Globus pallidus (tissue), 1 donor: Measurements from ENCODE around the gene ATIC.

Source experiments
- DNase-seq: peaks from one replicate; pipeline ENCODE4 v3.0.0-alpha.2; 2015; ENCODE audit warnings: low spot score

The ATIC gene

GRCh38 chr2:215361211-215361875 lies 49.5 kb downstream of the ATIC start:
- no peak for DNase-seq

GRCh38 chr2:215361876-215362561 lies 50.2 kb downstream of the ATIC start:
- DNase-seq = no peak

GRCh38 chr2:215362562-215362904 lies 50.7 kb downstream of the ATIC start:
- no peak for DNase-seq

DNA sequence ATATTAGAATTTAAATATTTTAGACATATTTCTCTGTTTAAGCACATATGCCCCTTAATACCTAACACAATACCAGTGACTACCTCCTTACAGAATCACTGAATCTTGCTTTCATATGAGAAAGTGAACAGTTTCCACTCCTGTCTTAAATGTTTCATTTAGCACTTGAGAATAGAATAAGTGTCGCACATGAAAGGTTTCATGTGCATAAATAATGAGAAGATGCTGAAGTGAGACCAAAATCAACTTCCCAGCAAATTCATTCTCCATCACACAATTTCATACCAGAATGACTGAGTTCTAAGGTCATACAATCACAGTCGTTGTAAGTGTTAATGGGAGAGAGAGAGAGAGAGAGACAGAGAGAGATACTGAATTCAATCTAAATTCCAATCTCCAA lies 51.2 kb downstream of the ATIC start:
- no peak for DNase-seq

- DNase-seq = no peak
These were observed 51.8 kb downstream of the ATIC start for GRCh38 chr2:215363461-215364156.

DNA sequence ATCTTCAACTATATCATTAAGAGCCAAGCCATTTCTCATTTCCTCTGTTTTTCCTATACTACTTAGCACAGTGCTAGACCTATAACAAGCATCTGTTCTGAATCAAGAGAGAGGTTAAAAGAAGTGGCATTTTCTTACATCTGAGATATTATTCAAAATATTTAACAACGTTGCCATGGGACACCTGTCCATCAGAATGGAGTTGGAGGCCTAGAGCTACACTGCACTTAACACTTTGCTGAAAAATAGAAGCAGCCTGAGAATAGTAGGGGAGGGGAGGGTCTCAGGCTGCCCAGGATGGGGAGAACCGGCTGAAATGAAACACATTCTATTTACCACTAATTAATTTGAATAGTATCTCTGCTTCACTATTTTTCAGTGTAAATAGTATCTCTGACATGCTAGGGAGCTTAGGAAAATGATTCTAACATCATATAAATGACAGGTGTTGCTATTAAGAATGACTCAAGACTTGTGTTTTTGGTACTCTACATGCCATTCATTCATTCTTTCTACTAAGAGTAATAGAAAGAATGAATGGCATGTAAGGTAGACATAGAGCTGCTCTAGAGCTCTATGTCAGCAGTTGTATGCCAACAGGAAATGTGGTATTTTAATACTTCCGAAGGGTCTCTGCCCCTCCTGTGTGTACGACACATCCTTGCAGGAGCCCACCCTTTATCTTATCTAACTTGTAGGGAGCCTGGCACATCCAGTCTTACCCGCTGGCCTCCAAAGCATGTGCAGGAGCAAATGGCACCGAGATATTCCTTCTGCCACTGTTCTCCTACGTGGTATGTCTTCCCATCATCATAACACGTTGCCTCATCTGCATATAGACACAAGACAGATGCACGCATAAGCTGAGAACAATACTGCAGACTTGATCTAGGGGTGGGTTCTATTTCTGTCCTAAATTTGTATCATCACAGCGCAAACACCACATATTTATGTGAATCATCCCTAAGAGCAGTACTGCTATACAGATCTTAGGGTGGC lies 52.6 kb downstream of the ATIC start:
- DNase-seq = no peak

GRCh38 chr2:215365184-215365658 lies 53.4 kb downstream of the ATIC start:
- DNase-seq = no peak

DNA sequence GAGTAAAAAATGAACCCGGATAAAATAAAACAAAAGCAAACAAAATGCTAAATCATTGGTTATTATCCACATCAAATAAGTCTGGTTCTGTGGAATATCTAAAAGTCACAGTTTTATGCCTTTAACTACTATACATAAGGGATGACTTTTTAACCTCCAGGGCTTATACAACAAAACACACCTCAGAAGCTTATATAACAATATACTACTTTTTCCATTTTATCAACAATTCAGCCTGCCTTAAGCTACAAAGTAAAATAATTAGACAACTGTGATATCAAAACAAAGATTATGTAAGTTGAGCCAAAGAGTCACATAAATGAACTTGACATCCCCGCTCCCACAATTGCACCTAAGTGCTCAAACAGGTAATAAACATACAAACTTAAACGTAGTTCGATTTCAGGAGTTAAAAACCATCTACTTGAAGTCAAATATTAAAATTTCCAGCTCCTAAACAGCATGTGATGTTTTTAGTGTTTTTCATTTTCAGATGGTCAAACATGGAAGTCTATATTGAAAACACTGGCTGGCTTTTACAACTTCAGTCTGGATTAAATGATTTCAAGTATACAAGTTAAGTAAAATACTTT lies 54.7 kb downstream of the ATIC start:
- DNase-seq = no peak

GRCh38 chr2:215367662-215368492 lies 56.0 kb downstream of the ATIC start:
- no peak for DNase-seq

GRCh38 chr2:215368493-215368809 lies 56.6 kb downstream of the ATIC start:
- DNase-seq = no peak

DNA sequence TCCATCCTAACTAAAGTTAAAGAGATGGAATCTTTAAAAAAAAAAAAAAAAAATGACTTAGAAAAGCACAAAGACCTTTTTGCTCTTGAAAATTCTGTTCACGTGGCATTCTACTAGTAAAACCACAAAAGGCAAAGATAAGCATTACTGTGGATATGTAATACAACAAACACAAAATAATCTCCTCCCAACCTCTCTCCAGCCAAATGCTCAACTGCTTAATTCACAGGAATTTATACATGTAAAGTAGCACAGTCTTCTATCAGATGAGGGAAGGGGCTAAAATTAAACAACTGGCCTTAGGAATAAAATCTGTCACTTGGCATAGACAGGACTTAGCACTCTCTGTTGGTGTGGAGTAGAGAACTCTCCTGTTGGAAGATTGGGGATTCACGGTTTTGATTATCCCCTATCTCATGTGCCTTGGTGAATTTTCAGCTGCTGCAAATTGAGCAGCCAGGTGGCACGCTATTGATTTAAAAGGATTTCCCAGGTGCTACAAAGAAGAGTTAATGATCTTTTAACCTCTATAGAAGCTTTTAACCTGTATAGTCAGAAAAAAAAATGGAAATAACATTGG lies 57.4 kb downstream of the ATIC start:
- no peak for DNase-seq

- DNase-seq = no peak
These were observed 58.5 kb downstream of the ATIC start for GRCh38 chr2:215370112-215370965.

DNA sequence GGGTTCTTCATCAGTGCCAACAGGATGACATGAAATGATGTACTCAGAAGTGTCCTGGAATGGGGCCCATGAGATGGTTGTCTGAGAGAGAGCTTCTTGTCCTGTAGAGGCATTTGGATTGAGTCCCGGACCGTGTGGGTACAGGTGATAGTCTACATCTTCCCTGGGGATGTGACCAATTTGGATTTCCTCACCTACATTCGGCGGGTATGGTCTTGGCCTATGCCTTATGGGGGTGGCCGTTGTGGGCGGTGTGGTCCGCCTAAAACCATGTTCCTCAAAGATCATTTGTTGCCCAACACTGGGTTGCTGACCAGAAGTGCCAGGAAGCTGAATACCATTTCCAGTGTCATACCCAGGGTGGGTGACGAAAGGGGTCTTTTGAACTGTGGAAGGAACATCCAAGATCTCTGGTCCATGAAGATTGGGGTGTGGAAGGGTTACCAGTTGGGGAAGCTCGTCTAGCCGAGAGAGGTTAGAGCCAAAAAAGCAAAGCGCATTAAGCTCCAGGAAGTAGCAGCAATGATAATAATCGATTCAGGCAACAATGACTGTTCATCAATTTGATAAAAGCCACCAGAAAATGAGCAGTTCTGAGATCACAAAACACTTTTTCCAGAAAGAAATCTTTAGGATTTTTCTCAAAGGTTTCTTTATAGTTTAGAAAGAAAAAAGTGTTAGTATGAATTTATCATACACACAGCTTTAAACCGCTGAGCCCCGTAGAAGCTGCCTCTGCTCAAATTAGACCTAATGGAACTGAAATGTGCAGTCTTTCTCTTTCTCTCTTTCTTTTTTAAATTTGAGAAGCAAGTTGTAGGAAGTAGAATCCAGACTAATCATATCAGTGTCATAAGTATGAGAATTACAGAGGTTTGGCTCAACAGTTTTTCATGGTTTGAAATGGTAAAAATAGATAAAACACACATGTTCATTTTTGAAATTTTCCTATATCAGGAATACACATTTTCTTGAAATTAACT lies 60.3 kb downstream of the ATIC start:
- no peak for DNase-seq

DNA sequence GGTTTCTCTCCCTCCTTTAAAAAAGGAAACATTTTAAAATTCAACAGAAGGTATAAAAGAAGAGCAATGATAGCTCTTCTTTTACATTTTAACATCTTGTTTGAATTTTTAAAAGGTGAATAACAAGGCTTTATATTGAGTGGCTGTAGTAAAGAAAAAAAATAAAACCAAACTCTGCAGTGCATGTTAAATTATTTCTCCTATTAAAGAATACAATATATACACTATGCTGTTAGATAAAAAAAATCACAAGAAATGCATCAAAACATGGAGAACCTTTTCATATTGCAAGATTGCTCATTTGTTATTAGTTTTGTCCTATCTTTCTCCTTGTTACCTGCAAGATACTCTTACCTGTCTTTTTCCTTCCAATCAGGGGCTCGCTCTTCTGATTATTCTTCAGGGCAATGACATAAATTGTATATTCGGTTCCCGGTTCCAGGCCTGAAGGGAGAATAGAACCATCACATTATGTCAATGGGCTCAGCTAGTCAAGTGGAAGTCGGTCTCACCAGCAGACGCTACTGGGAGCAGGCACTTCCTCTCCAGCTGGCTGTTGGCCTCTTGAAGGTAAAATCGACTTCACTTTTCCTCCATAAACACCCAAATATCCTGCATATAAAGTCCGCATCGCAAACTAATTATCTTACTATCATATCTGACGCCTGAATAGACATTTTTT lies 61.2 kb downstream of the ATIC start:
- no peak for DNase-seq

DNA sequence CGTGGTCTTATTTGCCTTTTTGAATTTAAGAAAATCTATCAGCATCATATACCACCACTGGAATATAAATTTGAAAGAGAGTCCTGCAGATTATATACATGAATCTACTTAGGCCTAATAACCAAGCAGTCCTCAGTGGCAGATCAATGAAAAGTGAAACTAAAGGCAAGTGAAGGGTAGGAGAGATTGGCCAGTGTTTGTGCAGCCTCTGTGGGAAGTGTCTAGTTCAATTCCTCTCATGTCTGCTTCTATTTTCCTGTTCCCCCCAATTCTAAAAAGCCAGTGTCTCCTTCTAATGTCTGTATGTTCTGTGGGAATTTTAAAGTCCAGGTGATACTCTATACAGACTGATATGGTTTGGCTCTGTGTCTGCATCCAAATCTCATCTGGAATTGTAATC lies 62.1 kb downstream of the ATIC start:
- DNase-seq = no peak

GRCh38 chr2:215374642-215375466 lies 63.0 kb downstream of the ATIC start:
- no peak for DNase-seq

GRCh38 chr2:215375467-215375830 lies 63.6 kb downstream of the ATIC start:
- no peak for DNase-seq
